H9 (cell line): ENCODE results near the gene PHACTR2. TPM values are rescaled to one million over a fixed set of nuclear protein-coding genes. Genes with fewer than 3 reads are reported as not detected.
"Not testable (repeated sequence)": the region's sequence is repeated elsewhere in the genome, so short reads cannot be mapped to it uniquely, and the experiment has no call there.

Experiments
- DNase-seq: peaks from one replicate; pipeline ENCODE4 v3.0.0-alpha.2; 2017
- H2AFZ ChIP-seq: one replicate; pipeline ENCODE4 v1.6.1; 2013; ENCODE audit warnings: mild to moderate bottlenecking, low read length, control low read depth, moderate library complexity
- H2AK5ac ChIP-seq: 2 replicates; pipeline ENCODE4 v1.6.1; 2013; ENCODE audit warnings: low read length, control low read depth, mixed read lengths; ENCODE audit not compliant: insufficient read length
- H2BK120ac ChIP-seq: one replicate; pipeline ENCODE4 v1.6.1; 2013; ENCODE audit warnings: low read depth, mild to moderate bottlenecking, low read length, control low read depth, inconsistent platforms; ENCODE audit not compliant: poor library complexity, severe bottlenecking
- H2BK12ac ChIP-seq: 2 replicates; pipeline ENCODE4 v1.6.1; 2013; ENCODE audit warnings: low read length, control low read depth, mixed read lengths, low read depth; ENCODE audit not compliant: insufficient read length
- H2BK15ac ChIP-seq: 2 replicates; pipeline ENCODE4 v1.6.1; 2013; ENCODE audit warnings: low read depth, low read length, control low read depth
- H2BK20ac ChIP-seq: one replicate; pipeline ENCODE4 v1.6.1; 2013; ENCODE audit warnings: low read depth, mild to moderate bottlenecking, low read length, control low read depth, inconsistent platforms; ENCODE audit not compliant: poor library complexity, severe bottlenecking
- H2BK5ac ChIP-seq: 2 replicates; pipeline ENCODE4 v1.6.1; 2013; ENCODE audit warnings: low read length, control low read depth, mixed read lengths; ENCODE audit not compliant: insufficient read length
- H3K14ac ChIP-seq: 2 replicates; pipeline ENCODE4 v1.6.1; 2013; ENCODE audit warnings: low read length, control low read depth; ENCODE audit not compliant: insufficient read depth
- H3K18ac ChIP-seq: 2 replicates; pipeline ENCODE4 v1.6.1; 2013; ENCODE audit warnings: low read depth, mild to moderate bottlenecking, mixed read lengths, low read length, control low read depth; ENCODE audit not compliant: insufficient read length
- H3K23ac ChIP-seq: 2 replicates; pipeline ENCODE4 v1.6.1; 2013; ENCODE audit warnings: low read length, control low read depth, mixed read lengths, low read depth; ENCODE audit not compliant: insufficient read length
- H3K23me2 ChIP-seq: 2 replicates; pipeline ENCODE4 v1.6.1; 2013; ENCODE audit warnings: low read depth, mild to moderate bottlenecking, mixed read lengths, low read length, control low read depth; ENCODE audit not compliant: insufficient read length, poor library complexity, severe bottlenecking
- H3K27ac ChIP-seq: 2 replicates; pipeline ENCODE4 v1.5.1; 2013; ENCODE audit warnings: low read length, control low read depth, mixed read lengths, low read depth; ENCODE audit not compliant: insufficient read length
- H3K27me3 ChIP-seq: 2 replicates; pipeline ENCODE4 v1.6.1; 2013; ENCODE audit warnings: low read length, control low read depth, inconsistent platforms; ENCODE audit not compliant: insufficient read depth
- H3K4ac ChIP-seq: 2 replicates; pipeline ENCODE4 v1.6.1; 2013; ENCODE audit warnings: low read depth, mild to moderate bottlenecking, control low read depth, inconsistent platforms, low read length, moderate library complexity
- H3K4me1 ChIP-seq: 2 replicates; pipeline ENCODE4 v1.6.1; 2013; ENCODE audit warnings: low read length, control low read depth, inconsistent platforms; ENCODE audit not compliant: insufficient read depth
- H3K4me2 ChIP-seq: 2 replicates; pipeline ENCODE4 v1.6.1; 2013; ENCODE audit warnings: low read length, control low read depth, mixed read lengths; ENCODE audit not compliant: insufficient read length, insufficient read depth
- H3K56ac ChIP-seq: 2 replicates; pipeline ENCODE4 v1.6.1; 2013; ENCODE audit warnings: low read depth, mild to moderate bottlenecking, mixed read lengths, low read length, control low read depth; ENCODE audit not compliant: insufficient read length
- H3K79me1 ChIP-seq: 2 replicates; pipeline ENCODE4 v1.6.1; 2013; ENCODE audit warnings: low read depth, mild to moderate bottlenecking, moderate library complexity, low read length, control low read depth, inconsistent platforms; ENCODE audit not compliant: insufficient read depth, poor library complexity, severe bottlenecking
- H3K79me2 ChIP-seq: 2 replicates; pipeline ENCODE4 v1.6.1; 2013; ENCODE audit warnings: low read length, control low read depth, inconsistent platforms; ENCODE audit not compliant: insufficient read depth
- H3K9ac ChIP-seq: 2 replicates; pipeline ENCODE4 v1.6.1; 2013; ENCODE audit warnings: low read length, control low read depth, mixed read lengths; ENCODE audit not compliant: insufficient read length; ENCODE audit errors: extremely low read depth
- H3K9me3 ChIP-seq: one replicate; pipeline ENCODE4 v1.6.1; 2013; ENCODE audit warnings: low read depth, low read length, inconsistent platforms; ENCODE audit not compliant: control insufficient read depth
- H3T11ph ChIP-seq: one replicate; pipeline ENCODE4 v1.6.1; 2013; ENCODE audit warnings: mild to moderate bottlenecking, low read length, control low read depth, inconsistent platforms
- H4K20me1 ChIP-seq: one replicate; pipeline ENCODE4 v1.6.1; 2013; ENCODE audit not compliant: control insufficient read depth, insufficient read length, insufficient read depth
- H4K5ac ChIP-seq: 2 replicates; pipeline ENCODE4 v1.6.1; 2013; ENCODE audit warnings: low read depth, mild to moderate bottlenecking, mixed read lengths, low read length, control low read depth; ENCODE audit not compliant: insufficient read length
- H4K8ac ChIP-seq: replicated peaks from 2 replicates; pipeline ENCODE4 v1.6.1; 2013; ENCODE audit warnings: low read length, control low read depth, mixed read lengths, low read depth; ENCODE audit not compliant: insufficient read length
- H4K91ac ChIP-seq: 2 replicates; pipeline ENCODE4 v1.6.1; 2013; ENCODE audit warnings: low read depth, mild to moderate bottlenecking, moderate library complexity, mixed read lengths, low read length, control low read depth; ENCODE audit not compliant: insufficient read length
- H3K27ac Mint-ChIP-seq, 3 experiments: 2 replicates in 2 of 3; 3 replicates in 1 of 3; pipeline ENCODE4 v1.8.0; 2020 to 2021; ENCODE audit warnings: mixed read lengths in 3 of 3, mild to moderate bottlenecking in 1 of 3, moderate library complexity in 1 of 3
- H3K27me3 Mint-ChIP-seq: 2 replicates; pipeline ENCODE4 v1.8.0; 2021; ENCODE audit warnings: low read depth, mild to moderate bottlenecking, moderate library complexity, mixed read lengths
- H3K36me3 Mint-ChIP-seq, 3 experiments: 2 replicates in 2 of 3; 3 replicates in 1 of 3; pipeline ENCODE4 v1.8.0; 2020 to 2021; ENCODE audit warnings: low read depth in 3 of 3, mixed read lengths in 3 of 3; ENCODE audit not compliant: insufficient read depth in 1 of 3
- H3K4me1 Mint-ChIP-seq, 2 experiments: 2 replicates each; pipeline ENCODE4 v1.8.0; 2020; ENCODE audit warnings: mixed read lengths in 2 of 2
- H3K4me3 Mint-ChIP-seq, 2 experiments: 2 replicates in 1 of 2; 3 replicates in 1 of 2; pipeline ENCODE4 v1.8.0; 2020 to 2021; ENCODE audit warnings: mild to moderate bottlenecking in 2 of 2, mixed read lengths in 2 of 2, moderate library complexity in 1 of 2
- H3K9me3 Mint-ChIP-seq, 2 experiments: 2 replicates in 1 of 2; 3 replicates in 1 of 2; pipeline ENCODE4 v1.8.0; 2020; ENCODE audit warnings: mild to moderate bottlenecking in 2 of 2, mixed read lengths in 2 of 2, moderate library complexity in 1 of 2
- CTCF ChIP-seq: fragments of 200-600 bp; sonication (generic); conservative IDR thresholded peaks from 3 replicates; pipeline ENCODE4 v1.8.0; 2021; ENCODE audit warnings: antibody characterized with exemption, mild to moderate bottlenecking
- WGBS: extraction: QIAGEN DNeasy Blood & Tissue Kit; methylation state at CpG from one replicate; pipeline ENCODE4 v1.1.7; 2013; ENCODE audit warnings: missing lambda C conversion rate, low lambda C conversion rate, mixed read lengths; ENCODE audit not compliant: insufficient read length; ENCODE audit errors: extremely low coverage; 5-methylcytosine and 5-hydroxymethylcytosine counted together
- total RNA-seq: library from RNA; stranded (reverse); gene quantifications from 2 replicates; pipeline ENCODE4 v1.2.1, GENCODE V29; 2021

The PHACTR2 gene
- total RNA-seq, 1 experiment from 2014 or later = 131 TPM

- Histone ChIP-seq H3K56ac (no peak overlapping the region), H2AFZ (no peak overlapping the region), H2BK5ac (no peak overlapping the region), H3K9me3 (no peaks in the 10 kb centered on the region), H2AK5ac (no peak overlapping the region), H3K27ac (no peak overlapping the region), H3K18ac (no peak overlapping the region), H4K91ac (no peak overlapping the region), H4K20me1 (no peaks in the 10 kb centered on the region), H2BK20ac (no peak overlapping the region), H3K79me2 (no peaks in the 10 kb centered on the region), H3K4me1 (no peaks in the 10 kb centered on the region), H2BK12ac (no peak overlapping the region), H3K9ac (no peak overlapping the region), H3K14ac (no peak overlapping the region), H3K27me3 (no peaks in the 10 kb centered on the region), H2BK120ac (no peak overlapping the region), H4K5ac (no peak overlapping the region), H3K23me2 (peaks cover 3% of the 10 kb centered on the region), H2BK15ac (no peak overlapping the region), H3K4me2 (no peak overlapping the region), H3K79me1 (no peaks in the 10 kb centered on the region), H3K4ac (no peak overlapping the region), H3T11ph (no peak overlapping the region), H3K23ac (no peak overlapping the region), H4K8ac (no peak overlapping the region)
- no peak for DNase-seq
- Mint-ChIP-seq H3K27me3 (no peaks in the 10 kb centered on the region; the same call in 1 of the 2 replicates), H3K9me3 (peaks cover 15 to 26% of the 10 kb centered on the region in 2 experiments), H3K36me3 (peaks cover 3 to 12% (median 6%) of the 10 kb centered on the region in 3 experiments; a peak in 5 of 7 replicates), H3K4me1 (no peaks in the 10 kb centered on the region), H3K4me3 (no peak overlapping the region), H3K27ac (no peak overlapping the region)
- no CpG with 5 or more reads among the region's 2 CpGs for WGBS
- no peak for TF ChIP-seq CTCF
Measured at GRCh38 chr6:143872201-143872600, 194.4 kb downstream of the PHACTR2 start.

- H2BK20ac ChIP-seq, H3K23ac ChIP-seq, H3K4ac ChIP-seq, H2BK12ac ChIP-seq, H2AFZ ChIP-seq, H3K4me1 ChIP-seq, H3K27me3 ChIP-seq, H2BK120ac ChIP-seq, H3K4me2 ChIP-seq, H3K27ac Mint-ChIP-seq, H3K9me3 ChIP-seq, H3K27ac ChIP-seq, H2BK15ac ChIP-seq, H4K8ac ChIP-seq, H3K79me2 ChIP-seq, H3T11ph ChIP-seq, H3K56ac ChIP-seq, H4K5ac ChIP-seq, H3K23me2 ChIP-seq, H3K79me1 ChIP-seq, H3K14ac ChIP-seq, H3K9ac ChIP-seq, H2AK5ac ChIP-seq, H3K18ac ChIP-seq, H3K4me1 Mint-ChIP-seq, H4K91ac ChIP-seq, H3K4me3 Mint-ChIP-seq, H3K27me3 Mint-ChIP-seq, DNase-seq, H2BK5ac ChIP-seq, H4K20me1 ChIP-seq: not testable (repeated sequence)
- H3K9me3 Mint-ChIP-seq = peaks cover 15 to 30% of the 10 kb centered on the region in 2 experiments
- peaks cover 3 to 12% (median 8%) of the 10 kb centered on the region in 3 experiments; a peak in 6 of 7 replicates for H3K36me3 Mint-ChIP-seq
- no CpG with 5 or more reads among the region's 4 CpGs for WGBS
Measured at GRCh38 chr6:143873600-143873999, 195.8 kb downstream of the PHACTR2 start.
